ENCODE data around the gene TFDP2. TPM values are rescaled to one million over a fixed set of nuclear protein-coding genes. Genes with fewer than 3 reads are reported as not detected.

Gene TFDP2
- total RNA-seq, 2 experiments from 2014 or later = 33.1 to 34.2 TPM

GRCh38 chr3:141949399-141949798, 199.9 kb downstream of the TFDP2 start:
- CTCF ChIA-PET = no interaction called here
- POLR2A ChIA-PET = no interaction called here

GRCh38 chr3:141945726-141946485, 203.4 kb downstream of the TFDP2 start:
- H3K4me3 ChIP-seq (ENCODE audit: low read length) = no peak overlapping the region
- Mint-ChIP-seq H3K27ac (no peak overlapping the region), H3K36me3 (ENCODE audit: low read depth) (peaks cover under 1% of the 10 kb centered on the region), H3K4me1 (ENCODE audit: low read depth) (no peaks in the 10 kb centered on the region), H3K27me3 (no peaks in the 10 kb centered on the region), H3K9me3 (no peaks in the 10 kb centered on the region), H3K4me3 (no peak overlapping the region)
- DNase-seq (no peak), ATAC-seq (ENCODE audit: poor library complexity) (no peak)
- ChIA-PET CTCF (no interaction called here), POLR2A (no interaction called here)
- no peak overlapping the region for H3K27ac ChIP-seq (ENCODE audit: low read depth in 1 of 2, low read length in 2 of 2)
- TF ChIP-seq, protein P1, sequence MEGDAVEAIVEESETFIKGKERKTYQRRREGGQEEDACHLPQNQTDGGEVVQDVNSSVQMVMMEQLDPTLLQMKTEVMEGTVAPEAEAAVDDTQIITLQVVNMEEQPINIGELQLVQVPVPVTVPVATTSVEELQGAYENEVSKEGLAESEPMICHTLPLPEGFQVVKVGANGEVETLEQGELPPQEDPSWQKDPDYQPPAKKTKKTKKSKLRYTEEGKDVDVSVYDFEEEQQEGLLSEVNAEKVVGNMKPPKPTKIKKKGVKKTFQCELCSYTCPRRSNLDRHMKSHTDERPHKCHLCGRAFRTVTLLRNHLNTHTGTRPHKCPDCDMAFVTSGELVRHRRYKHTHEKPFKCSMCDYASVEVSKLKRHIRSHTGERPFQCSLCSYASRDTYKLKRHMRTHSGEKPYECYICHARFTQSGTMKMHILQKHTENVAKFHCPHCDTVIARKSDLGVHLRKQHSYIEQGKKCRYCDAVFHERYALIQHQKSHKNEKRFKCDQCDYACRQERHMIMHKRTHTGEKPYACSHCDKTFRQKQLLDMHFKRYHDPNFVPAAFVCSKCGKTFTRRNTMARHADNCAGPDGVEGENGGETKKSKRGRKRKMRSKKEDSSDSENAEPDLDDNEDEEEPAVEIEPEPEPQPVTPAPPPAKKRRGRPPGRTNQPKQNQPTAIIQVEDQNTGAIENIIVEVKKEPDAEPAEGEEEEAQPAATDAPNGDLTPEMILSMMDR (IDR thresholded peaks at IDR 0.05) = no peak
- intact Hi-C loops (cut with DNase I, micrococcal nuclease) = no loop called here
- no peaks in the 10 kb centered on the region for H3K36me3 ChIP-seq (ENCODE audit: insufficient read depth, low read length)
- no peaks in the 10 kb centered on the region for H3K4me1 ChIP-seq (ENCODE audit: insufficient read depth, low read length)
- H3K27me3 ChIP-seq (ENCODE audit: control insufficient read depth in 1 of 2, insufficient read depth in 2 of 2, low read length in 2 of 2) = no peaks in the 10 kb centered on the region
- peaks cover 0 to 4% of the 10 kb centered on the region in 2 experiments for H3K9me3 ChIP-seq (ENCODE audit: control insufficient read depth in 1 of 2, insufficient read depth in 1 of 2, low read length in 2 of 2)

More at GRCh38 chr3:141949399-141949798, 199.9 kb downstream of the TFDP2 start:
- no peak overlapping the region for H3K27ac Mint-ChIP-seq
- H3K9me3 ChIP-seq (ENCODE audit: control insufficient read depth in 1 of 2, insufficient read depth in 1 of 2, low read length in 2 of 2) = peaks cover 0 to 4% of the 10 kb centered on the region in 2 experiments
- H3K27ac ChIP-seq (ENCODE audit: low read depth in 1 of 2, low read length in 2 of 2) = no peak overlapping the region
- H3K4me1 ChIP-seq (ENCODE audit: insufficient read depth, low read length) = no peaks in the 10 kb centered on the region
- no peaks in the 10 kb centered on the region for H3K27me3 ChIP-seq (ENCODE audit: control insufficient read depth in 1 of 2, insufficient read depth in 2 of 2, low read length in 2 of 2)
- no peaks in the 10 kb centered on the region for H3K9me3 Mint-ChIP-seq
- peaks cover 4% of the 10 kb centered on the region for H3K36me3 ChIP-seq (ENCODE audit: insufficient read depth, low read length)
- DNase-seq (no peak), ATAC-seq (ENCODE audit: poor library complexity) (no peak)
- intact Hi-C loops (cut with DNase I, micrococcal nuclease) = no loop called here
- peaks cover 18% of the 10 kb centered on the region for H3K36me3 Mint-ChIP-seq (ENCODE audit: low read depth)
- no peak overlapping the region for H3K4me3 Mint-ChIP-seq
- TF ChIP-seq, protein P1 (IDR thresholded peaks at IDR 0.05) = no peak
- no peaks in the 10 kb centered on the region for H3K4me1 Mint-ChIP-seq (ENCODE audit: low read depth)
- H3K4me3 ChIP-seq (ENCODE audit: low read length) = no peak overlapping the region
- no peaks in the 10 kb centered on the region for H3K27me3 Mint-ChIP-seq

DNA sequence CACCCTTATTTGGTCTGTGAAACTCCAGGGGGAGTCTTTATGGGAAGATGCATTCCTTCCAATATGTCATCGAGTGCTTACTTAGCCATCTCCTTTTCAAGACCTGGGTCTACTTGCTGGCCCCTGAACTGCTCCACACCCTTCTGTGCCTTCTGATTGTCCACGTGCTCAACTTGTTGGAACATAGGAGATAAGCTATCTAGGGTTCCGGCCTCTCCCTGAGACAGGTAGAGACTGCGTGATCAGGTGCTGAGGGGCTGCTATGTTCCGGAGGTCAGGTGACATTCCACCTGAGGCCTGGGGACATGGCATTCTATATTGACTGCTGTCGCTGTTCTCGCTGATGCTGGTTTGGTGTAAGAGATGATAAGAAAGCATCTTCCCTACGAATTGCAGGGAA, 207.3 kb downstream of the TFDP2 start:
- H3K36me3 Mint-ChIP-seq (ENCODE audit: low read depth) = no peaks in the 10 kb centered on the region
- ChIA-PET CTCF (no interaction called here), POLR2A (no interaction called here)
- H3K27me3 Mint-ChIP-seq = no peaks in the 10 kb centered on the region
- no peak overlapping the region for H3K4me3 Mint-ChIP-seq
- Histone ChIP-seq H3K9me3 (ENCODE audit: control insufficient read depth in 1 of 2, insufficient read depth in 1 of 2, low read length in 2 of 2) (no peaks in the 10 kb centered on the region), H3K4me1 (ENCODE audit: insufficient read depth, low read length) (no peaks in the 10 kb centered on the region), H3K27me3 (ENCODE audit: control insufficient read depth in 1 of 2, insufficient read depth in 2 of 2, low read length in 2 of 2) (no peaks in the 10 kb centered on the region), H3K4me3 (ENCODE audit: low read length) (no peak overlapping the region), H3K27ac (ENCODE audit: low read depth in 1 of 2, low read length in 2 of 2) (no peak overlapping the region), H3K36me3 (ENCODE audit: insufficient read depth, low read length) (no peaks in the 10 kb centered on the region)
- ATAC-seq (ENCODE audit: poor library complexity) = no peak
- H3K4me1 Mint-ChIP-seq (ENCODE audit: low read depth) = no peaks in the 10 kb centered on the region
- no peaks in the 10 kb centered on the region for H3K9me3 Mint-ChIP-seq
- intact Hi-C loops (cut with DNase I, micrococcal nuclease) = no loop called here
- DNase-seq = no peak
- no peak overlapping the region for H3K27ac Mint-ChIP-seq
- TF ChIP-seq, protein P1 (IDR thresholded peaks at IDR 0.05) = no peak

Data from CD4-positive, alpha-beta T cell (primary cell).